HG02981 (cell line): ENCODE results near the gene MMP1.
"Not testable (repeated sequence)": the region's sequence is repeated elsewhere in the genome, so short reads cannot be mapped to it uniquely, and the experiment has no call there.

ENCODE experiments used
- ATAC-seq: cut with Tn5 transposase; IDR thresholded peaks from one replicate; pipeline ENCODE4 v1.9.1; 2021; ENCODE audit warnings: mild to moderate bottlenecking, moderate library complexity; ENCODE audit not compliant: unreplicated experiment

The MMP1 gene

GRCh38 chr11:102762361-102762767 is 35.6 kb downstream of the MMP1 start:
- no peak for ATAC-seq

DNA sequence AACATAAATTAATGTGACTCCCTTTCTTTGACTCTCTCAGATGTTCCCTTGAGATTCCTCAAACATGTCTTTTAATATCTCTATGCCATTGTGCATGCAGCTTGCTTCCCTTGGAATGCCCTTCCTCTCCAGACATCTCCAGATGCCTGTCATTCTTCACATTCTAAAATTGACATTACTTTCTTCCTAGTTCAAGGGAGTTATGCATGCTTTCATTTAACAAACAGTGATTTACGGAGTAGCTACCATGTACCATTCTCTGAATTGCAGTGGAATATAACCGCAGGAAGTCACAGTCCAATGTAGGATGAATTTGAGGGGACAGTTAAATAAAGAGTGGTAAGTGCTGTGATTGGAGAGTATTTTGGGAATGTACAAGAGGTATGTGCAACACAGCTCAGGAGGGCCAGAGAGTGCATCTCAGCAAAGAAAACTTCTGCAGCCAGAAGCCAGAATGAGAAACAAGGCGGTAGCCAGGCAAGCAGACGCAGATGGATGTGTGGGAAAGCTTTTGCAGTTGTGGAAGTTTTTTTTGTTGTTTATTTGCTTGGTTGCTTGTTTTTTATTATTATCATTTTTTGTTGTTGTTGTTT is 36.2 kb downstream of the MMP1 start:
- ATAC-seq, result no peak

GRCh38 chr11:102760344-102761035 is 37.5 kb downstream of the MMP1 start:
- ATAC-seq, result no peak

GRCh38 chr11:102757823-102758549 is 40.0 kb downstream of the MMP1 start:
- no peak for ATAC-seq

GRCh38 chr11:102753267-102753666 is 44.7 kb downstream of the MMP1 start:
- ATAC-seq, result no peak

- no peak for ATAC-seq
Measured at GRCh38 chr11:102751673-102752072, 46.3 kb downstream of the MMP1 start.

DNA sequence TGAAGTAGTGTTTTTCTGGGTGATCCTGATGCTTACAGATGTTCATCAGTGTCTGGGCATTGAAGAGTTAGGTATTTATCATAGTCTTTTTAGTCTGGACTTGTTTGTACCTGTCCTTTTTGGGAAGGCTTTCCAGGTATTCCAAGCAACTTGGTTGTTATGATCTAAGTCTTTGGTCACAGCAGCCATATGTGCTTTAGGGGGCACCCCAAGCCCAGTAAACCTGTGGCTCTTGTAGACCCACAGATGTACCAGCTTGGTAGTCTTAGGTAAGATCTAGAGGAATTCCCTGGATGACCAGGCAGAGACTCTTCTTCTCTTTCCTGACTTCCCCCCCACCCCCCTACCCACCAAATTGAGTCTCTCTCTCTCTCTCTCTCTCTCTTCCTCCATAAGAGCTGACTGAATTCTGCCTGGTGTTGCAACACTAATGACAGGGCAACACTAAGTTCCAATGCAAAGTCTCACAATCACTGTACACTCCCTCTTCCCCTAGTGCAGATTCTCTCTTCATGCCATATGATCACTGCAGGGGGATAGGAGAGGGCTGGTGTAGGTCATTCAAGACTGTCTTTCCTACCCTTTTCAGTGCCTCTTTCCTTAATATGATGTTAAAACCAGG is 48.7 kb downstream of the MMP1 start:
- no peak for ATAC-seq

GRCh38 chr11:102746746-102747578 is 51.0 kb downstream of the MMP1 start:
- not testable (repeated sequence) for ATAC-seq
